GM23338 (cell line): Measurements from ENCODE around the gene VAPA. TPM values are rescaled to one million over a fixed set of nuclear protein-coding genes. Genes with fewer than 3 reads are reported as not detected.

Source experiments
- ATAC-seq: fragments of 200-7000 bp; cut with Tn5 transposase; 3 replicates; pipeline ENCODE4 v1.9.1; 2020
- DNase-seq: peaks from one replicate; pipeline ENCODE4 v3.0.0-alpha.2; 2015; ENCODE audit warnings: low spot score
- H2AFZ ChIP-seq: fragments of 200-600 bp; sonication (generic); 2 replicates; pipeline ENCODE4 v1.8.0; 2016; ENCODE audit warnings: antibody characterized with exemption, mild to moderate bottlenecking, moderate library complexity
- H3F3A ChIP-seq: fragments of 200-600 bp; sonication (generic); replicated peaks from 2 replicates; pipeline ENCODE4 v1.8.0; 2017; ENCODE audit warnings: antibody characterized with exemption, mixed run types, low read depth
- H3K27ac ChIP-seq: fragments of 200-600 bp; sonication (generic); 2 replicates; pipeline ENCODE4 v1.6.1; 2016; ENCODE audit warnings: low read depth
- H3K27me3 ChIP-seq: fragments of 200-600 bp; sonication (generic); 2 replicates; pipeline ENCODE4 v1.8.0; 2016; ENCODE audit warnings: mild to moderate bottlenecking, mixed run types, moderate library complexity; ENCODE audit not compliant: insufficient read depth
- H3K36me3 ChIP-seq: fragments of 200-600 bp; sonication (generic); 2 replicates; pipeline ENCODE4 v1.8.0; 2016; ENCODE audit warnings: mild to moderate bottlenecking; ENCODE audit not compliant: insufficient read depth
- H3K4me1 ChIP-seq: fragments of 200-600 bp; sonication (generic); 2 replicates; pipeline ENCODE4 v1.8.0; 2016; ENCODE audit warnings: mild to moderate bottlenecking, moderate library complexity; ENCODE audit not compliant: insufficient read depth
- H3K4me2 ChIP-seq: fragments of 200-600 bp; sonication (generic); 2 replicates; pipeline ENCODE4 v1.7.1; 2017; ENCODE audit warnings: mixed run types
- H3K4me3 ChIP-seq: fragments of 200-600 bp; sonication (generic); 2 replicates; pipeline ENCODE4 v1.6.1; 2016; ENCODE audit warnings: mixed run types
- H3K79me2 ChIP-seq: fragments of 200-600 bp; sonication (generic); replicated peaks from 2 replicates; pipeline ENCODE4 v1.8.0; 2017; ENCODE audit warnings: mild to moderate bottlenecking; ENCODE audit not compliant: insufficient read depth
- H3K9me2 ChIP-seq: fragments of 200-600 bp; sonication (generic); 2 replicates; pipeline ENCODE4 v1.8.0; 2017; ENCODE audit not compliant: insufficient read depth
- H4K20me1 ChIP-seq: fragments of 200-600 bp; sonication (generic); replicated peaks from 2 replicates; pipeline ENCODE4 v1.8.0; 2017; ENCODE audit warnings: mild to moderate bottlenecking; ENCODE audit not compliant: insufficient read depth
- H3K27ac Mint-ChIP-seq: 2 replicates; pipeline ENCODE4 v1.8.0; 2020; ENCODE audit warnings: inconsistent platforms, mild to moderate bottlenecking, moderate library complexity, mixed read lengths
- H3K27me3 Mint-ChIP-seq: 3 replicates; pipeline ENCODE4 v1.8.0; 2022; ENCODE audit warnings: low read depth, mild to moderate bottlenecking, moderate library complexity, mixed read lengths, inconsistent platforms; ENCODE audit not compliant: insufficient read depth, poor library complexity
- H3K36me3 Mint-ChIP-seq: 3 replicates; pipeline ENCODE4 v1.8.0; 2021; ENCODE audit warnings: low read depth, mild to moderate bottlenecking, inconsistent platforms, moderate library complexity, mixed read lengths
- H3K4me1 Mint-ChIP-seq: 3 replicates; pipeline ENCODE4 v1.8.0; 2020; ENCODE audit warnings: mild to moderate bottlenecking, inconsistent platforms, mixed read lengths
- H3K4me3 Mint-ChIP-seq: 3 replicates; pipeline ENCODE4 v1.8.0; 2021; ENCODE audit warnings: moderate library complexity, mild to moderate bottlenecking, inconsistent platforms, mixed read lengths
- H3K9me3 Mint-ChIP-seq: 3 replicates; pipeline ENCODE4 v1.8.0; 2020; ENCODE audit warnings: moderate library complexity, mild to moderate bottlenecking, inconsistent platforms, mixed read lengths
- CREB1 ChIP-seq: fragments of 250-450 bp; sonication (Bioruptor Pico); IDR thresholded peaks from 2 replicates; pipeline ENCODE4 v1.5.0; 2020; ENCODE audit warnings: low read depth, mild to moderate bottlenecking, moderate library complexity
- CTCF ChIP-seq, 2 experiments: fragments of 200-600 bp in 1 of 2; sonication (generic) in 1 of 2; conservative IDR thresholded peaks; 2 replicates each; pipeline versions ENCODE4 v1.5.1 to v1.6.1; 2016 to 2017; ENCODE audit warnings: antibody characterized with exemption in 2 of 2, low read depth in 2 of 2, mild to moderate bottlenecking in 2 of 2, moderate library complexity in 1 of 2
- ETS1 ChIP-seq: IDR thresholded peaks from 2 replicates; pipeline ENCODE4 v1.6.1; 2016; ENCODE audit warnings: antibody characterized with exemption
- EZH2 ChIP-seq: fragments of 200-600 bp; sonication (generic); IDR thresholded peaks from one replicate; pipeline ENCODE4 v1.8.0; 2017; ENCODE audit warnings: antibody characterized with exemption, mild to moderate bottlenecking, low read depth; ENCODE audit not compliant: unreplicated experiment
- EZH2phosphoT487 ChIP-seq: fragments of 200-600 bp; sonication (generic); IDR thresholded peaks from one replicate; pipeline ENCODE4 v1.8.1; 2018; ENCODE audit warnings: antibody characterized with exemption; ENCODE audit not compliant: unreplicated experiment
- JUNB ChIP-seq: IDR thresholded peaks from one replicate; pipeline ENCODE4 v1.6.1; 2016; ENCODE audit warnings: antibody characterized with exemption; ENCODE audit not compliant: unreplicated experiment
- NANOG ChIP-seq: IDR thresholded peaks from 2 replicates; pipeline ENCODE4 v1.6.1; 2016; ENCODE audit warnings: antibody characterized with exemption, borderline replicate concordance
- POLR2AphosphoS5 ChIP-seq: IDR thresholded peaks from 2 replicates; pipeline ENCODE4 v1.6.1; 2016; ENCODE audit warnings: antibody characterized with exemption, low read depth
- REST ChIP-seq: IDR thresholded peaks from one replicate; pipeline ENCODE4 v1.6.1; 2018; ENCODE audit warnings: antibody characterized with exemption; ENCODE audit not compliant: unreplicated experiment
- STAT1 ChIP-seq: IDR thresholded peaks from one replicate; pipeline ENCODE4 v1.6.1; 2016; ENCODE audit warnings: antibody characterized with exemption; ENCODE audit not compliant: unreplicated experiment
- ZNF114 ChIP-seq: fragments of 250-450 bp; sonication (Bioruptor Pico); IDR thresholded peaks from 2 replicates; pipeline ENCODE4 v1.5.0; 2020; ENCODE audit warnings: mild to moderate bottlenecking, moderate library complexity
- ZNF331 ChIP-seq: fragments of 250-450 bp; sonication (Bioruptor Pico); IDR thresholded peaks from 2 replicates; pipeline ENCODE4 v1.5.0; 2020; ENCODE audit warnings: low read depth, mild to moderate bottlenecking, moderate library complexity
- polyA plus RNA-seq: library from polyadenylated mRNA; unstranded; fragments of >200 nt; fragmentation: Nextera tagmentation; extraction: Ambion mirVana; gene quantifications from 2 replicates; pipeline ENCODE4 v1.2.1, GENCODE V29; 2016
- total RNA-seq: library from RNA; depleted of rRNA; stranded (reverse); fragments of >200 nt; shearing (Covaris generic); gene quantifications from 2 replicates; pipeline ENCODE4 v1.2.3, GENCODE V29; 2014
- TF ChIP-seq, protein P1 (sequence below): fragments of 250-450 bp; sonication (Bioruptor Pico); IDR thresholded peaks from 2 replicates; pipeline ENCODE4 v1.5.0; 2020; ENCODE audit warnings: mild to moderate bottlenecking, moderate library complexity

The VAPA gene
- total and polyA plus RNA-seq, 2 experiments from 2014 or later: 162 to 178 TPM

- no peaks in the 10 kb centered on the region for H4K20me1 ChIP-seq
- H3K4me2 ChIP-seq: no peak overlapping the region
- H3K4me3 ChIP-seq: no peak overlapping the region
- H3K9me2 ChIP-seq: no peaks in the 10 kb centered on the region; the same call in 1 of the 2 replicates
- no peaks in the 10 kb centered on the region for H3F3A ChIP-seq
- no peaks in the 10 kb centered on the region for H3K36me3 ChIP-seq
- no peaks in the 10 kb centered on the region for H3K27me3 ChIP-seq
- H2AFZ ChIP-seq: no peak overlapping the region
- Mint-ChIP-seq H3K36me3 (no peaks in the 10 kb centered on the region), H3K4me1 (no peaks in the 10 kb centered on the region), H3K4me3 (no peak overlapping the region), H3K27ac (no peak overlapping the region), H3K9me3 (no peaks in the 10 kb centered on the region), H3K27me3 (no peaks in the 10 kb centered on the region)
- no peaks in the 10 kb centered on the region for H3K79me2 ChIP-seq
- H3K4me1 ChIP-seq: no peaks in the 10 kb centered on the region
- no peak for ATAC-seq
- no peak overlapping the region for H3K27ac ChIP-seq
- DNase-seq: no peak
- TF ChIP-seq CREB1 (CRISPR knock-in tag): no peak
- no peak for TF ChIP-seq EZH2phosphoT487
- no peak for TF ChIP-seq REST
- TF ChIP-seq ZNF331 (CRISPR knock-in tag): no peak
- TF ChIP-seq STAT1: no peak
- no peak for TF ChIP-seq ETS1
- TF ChIP-seq CTCF (conservative IDR thresholded peaks at IDR 0.05; ENCODE audit: low read depth in 2 of 2): no peak
- no peak for TF ChIP-seq EZH2
- TF ChIP-seq JUNB: no peak
- TF ChIP-seq NANOG: no peak
- no peak for TF ChIP-seq ZNF114
- TF ChIP-seq, protein P1, sequence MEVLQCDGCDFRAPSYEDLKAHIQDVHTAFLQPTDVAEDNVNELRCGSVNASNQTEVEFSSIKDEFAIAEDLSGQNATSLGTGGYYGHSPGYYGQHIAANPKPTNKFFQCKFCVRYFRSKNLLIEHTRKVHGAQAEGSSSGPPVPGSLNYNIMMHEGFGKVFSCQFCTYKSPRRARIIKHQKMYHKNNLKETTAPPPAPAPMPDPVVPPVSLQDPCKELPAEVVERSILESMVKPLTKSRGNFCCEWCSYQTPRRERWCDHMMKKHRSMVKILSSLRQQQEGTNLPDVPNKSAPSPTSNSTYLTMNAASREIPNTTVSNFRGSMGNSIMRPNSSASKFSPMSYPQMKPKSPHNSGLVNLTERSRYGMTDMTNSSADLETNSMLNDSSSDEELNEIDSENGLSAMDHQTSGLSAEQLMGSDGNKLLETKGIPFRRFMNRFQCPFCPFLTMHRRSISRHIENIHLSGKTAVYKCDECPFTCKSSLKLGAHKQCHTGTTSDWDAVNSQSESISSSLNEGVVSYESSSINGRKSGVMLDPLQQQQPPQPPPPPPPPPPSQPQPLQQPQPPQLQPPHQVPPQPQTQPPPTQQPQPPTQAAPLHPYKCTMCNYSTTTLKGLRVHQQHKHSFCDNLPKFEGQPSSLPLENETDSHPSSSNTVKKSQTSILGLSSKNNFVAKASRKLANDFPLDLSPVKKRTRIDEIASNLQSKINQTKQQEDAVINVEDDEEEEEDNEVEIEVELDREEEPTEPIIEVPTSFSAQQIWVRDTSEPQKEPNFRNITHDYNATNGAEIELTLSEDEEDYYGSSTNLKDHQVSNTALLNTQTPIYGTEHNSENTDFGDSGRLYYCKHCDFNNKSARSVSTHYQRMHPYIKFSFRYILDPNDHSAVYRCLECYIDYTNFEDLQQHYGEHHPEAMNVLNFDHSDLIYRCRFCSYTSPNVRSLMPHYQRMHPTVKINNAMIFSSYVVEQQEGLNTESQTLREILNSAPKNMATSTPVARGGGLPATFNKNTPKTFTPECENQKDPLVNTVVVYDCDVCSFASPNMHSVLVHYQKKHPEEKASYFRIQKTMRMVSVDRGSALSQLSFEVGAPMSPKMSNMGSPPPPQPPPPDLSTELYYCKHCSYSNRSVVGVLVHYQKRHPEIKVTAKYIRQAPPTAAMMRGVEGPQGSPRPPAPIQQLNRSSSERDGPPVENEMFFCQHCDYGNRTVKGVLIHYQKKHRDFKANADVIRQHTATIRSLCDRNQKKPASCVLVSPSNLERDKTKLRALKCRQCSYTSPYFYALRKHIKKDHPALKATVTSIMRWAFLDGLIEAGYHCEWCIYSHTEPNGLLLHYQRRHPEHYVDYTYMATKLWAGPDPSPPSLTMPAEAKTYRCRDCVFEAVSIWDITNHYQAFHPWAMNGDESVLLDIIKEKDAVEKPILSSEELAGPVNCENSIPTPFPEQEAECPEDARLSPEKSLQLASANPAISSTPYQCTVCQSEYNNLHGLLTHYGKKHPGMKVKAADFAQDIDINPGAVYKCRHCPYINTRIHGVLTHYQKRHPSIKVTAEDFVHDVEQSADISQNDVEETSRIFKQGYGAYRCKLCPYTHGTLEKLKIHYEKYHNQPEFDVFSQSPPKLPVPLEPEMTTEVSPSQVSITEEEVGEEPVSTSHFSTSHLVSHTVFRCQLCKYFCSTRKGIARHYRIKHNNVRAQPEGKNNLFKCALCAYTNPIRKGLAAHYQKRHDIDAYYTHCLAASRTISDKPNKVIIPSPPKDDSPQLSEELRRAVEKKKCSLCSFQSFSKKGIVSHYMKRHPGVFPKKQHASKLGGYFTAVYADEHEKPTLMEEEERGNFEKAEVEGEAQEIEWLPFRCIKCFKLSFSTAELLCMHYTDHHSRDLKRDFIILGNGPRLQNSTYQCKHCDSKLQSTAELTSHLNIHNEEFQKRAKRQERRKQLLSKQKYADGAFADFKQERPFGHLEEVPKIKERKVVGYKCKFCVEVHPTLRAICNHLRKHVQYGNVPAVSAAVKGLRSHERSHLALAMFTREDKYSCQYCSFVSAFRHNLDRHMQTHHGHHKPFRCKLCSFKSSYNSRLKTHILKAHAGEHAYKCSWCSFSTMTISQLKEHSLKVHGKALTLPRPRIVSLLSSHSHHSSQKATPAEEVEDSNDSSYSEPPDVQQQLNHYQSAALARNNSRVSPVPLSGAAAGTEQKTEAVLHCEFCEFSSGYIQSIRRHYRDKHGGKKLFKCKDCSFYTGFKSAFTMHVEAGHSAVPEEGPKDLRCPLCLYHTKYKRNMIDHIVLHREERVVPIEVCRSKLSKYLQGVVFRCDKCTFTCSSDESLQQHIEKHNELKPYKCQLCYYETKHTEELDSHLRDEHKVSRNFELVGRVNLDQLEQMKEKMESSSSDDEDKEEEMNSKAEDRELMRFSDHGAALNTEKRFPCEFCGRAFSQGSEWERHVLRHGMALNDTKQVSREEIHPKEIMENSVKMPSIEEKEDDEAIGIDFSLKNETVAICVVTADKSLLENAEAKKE (CRISPR knock-in tag): no peak
- TF ChIP-seq POLR2AphosphoS5: no peak
Measured at GRCh38 chr18:10003866-10004265, 90.0 kb downstream of the VAPA start.
